GM23338 (cell line): ENCODE results near the gene MIPEP.

ENCODE experiments used
- CTCF ChIP-seq, 2 experiments: fragments of 200-600 bp in 1 of 2; sonication (generic) in 1 of 2; conservative IDR thresholded peaks; 2 replicates each; pipeline versions ENCODE4 v1.5.1 to v1.6.1; 2016 to 2017; ENCODE audit warnings: antibody characterized with exemption in 2 of 2, low read depth in 2 of 2, mild to moderate bottlenecking in 2 of 2, moderate library complexity in 1 of 2
- EZH2 ChIP-seq: fragments of 200-600 bp; sonication (generic); IDR thresholded peaks from one replicate; pipeline ENCODE4 v1.8.0; 2017; ENCODE audit warnings: antibody characterized with exemption, mild to moderate bottlenecking, low read depth; ENCODE audit not compliant: unreplicated experiment
- POLR2AphosphoS5 ChIP-seq: IDR thresholded peaks from 2 replicates; pipeline ENCODE4 v1.6.1; 2016; ENCODE audit warnings: antibody characterized with exemption, low read depth
- REST ChIP-seq: IDR thresholded peaks from one replicate; pipeline ENCODE4 v1.6.1; 2018; ENCODE audit warnings: antibody characterized with exemption; ENCODE audit not compliant: unreplicated experiment

GRCh38 chr13:23765531-23765930 is 123.7 kb downstream of the MIPEP start:
- TF ChIP-seq CTCF (conservative IDR thresholded peaks at IDR 0.05; ENCODE audit: low read depth in 2 of 2) (no peak), REST (no peak), EZH2 (no peak), POLR2AphosphoS5 (no peak)
